K562 (cell line): ENCODE results near the gene MRPL54. TPM values are rescaled to one million over a fixed set of nuclear protein-coding genes. Genes with fewer than 3 reads are reported as not detected.

Experiments used
- CREBBP ChIP-seq: IDR thresholded peaks from one replicate; pipeline ENCODE4 v1.6.1; 2012; ENCODE audit warnings: low read depth, mild to moderate bottlenecking, control low read depth, inconsistent platforms, low read length
- E2F3 ChIP-seq: fragments of 250-450 bp; sonication (Bioruptor Pico); IDR thresholded peaks from 2 replicates; pipeline ENCODE4 v1.4.0; 2020; ENCODE audit warnings: mild to moderate bottlenecking
- ESRRB ChIP-seq: fragments of 250-450 bp; sonication (Bioruptor Pico); IDR thresholded peaks from 2 replicates; pipeline ENCODE4 v1.5.0; 2020; ENCODE audit warnings: mild to moderate bottlenecking, moderate library complexity, borderline replicate concordance
- EZH2 ChIP-seq: IDR thresholded peaks from 2 replicates; pipeline ENCODE4 v1.6.1; 2012; ENCODE audit warnings: low read depth, mild to moderate bottlenecking, inconsistent platforms, low read length, borderline replicate concordance
- FOS ChIP-seq: IDR thresholded peaks from 3 replicates; pipeline ENCODE4 v1.6.1; 2011; ENCODE audit not compliant: insufficient read length; ENCODE audit errors: extremely low read depth
- HCFC1 ChIP-seq: IDR thresholded peaks from 2 replicates; pipeline ENCODE4 v1.6.1; 2012; ENCODE audit warnings: low read depth, low read length, improper control_type of control experiment
- KAT7 ChIP-seq: sonication (generic); formaldehyde crosslinking; IDR thresholded peaks from 2 replicates; pipeline ENCODE4 v1.8.0; 2022; ENCODE audit warnings: missing genetic modification reagents, mild to moderate bottlenecking, borderline replicate concordance
- NR3C1 ChIP-seq: sonication (generic); formaldehyde crosslinking; IDR thresholded peaks from 2 replicates; pipeline ENCODE4 v1.8.1; 2022; ENCODE audit warnings: missing genetic modification reagents
- RBFOX2 ChIP-seq: fragments of 200-400 bp; formaldehyde crosslinking; IDR thresholded peaks from 2 replicates; pipeline ENCODE4 v1.6.1; 2017; ENCODE audit warnings: low read depth, mild to moderate bottlenecking, low read length, moderate library complexity
- RBM39 ChIP-seq: fragments of 200-400 bp; formaldehyde crosslinking; optimal IDR thresholded peaks from 2 replicates; pipeline ENCODE3; 2018; ENCODE audit warnings: low read depth, low read length
- RCOR1 ChIP-seq, 2 experiments: IDR thresholded peaks; 2 replicates each; pipeline ENCODE4 v1.6.1; 2012; ENCODE audit warnings: low read depth in 2 of 2, low read length in 2 of 2, borderline replicate concordance in 1 of 2, improper control_type of control experiment in 1 of 2
- SRSF3 ChIP-seq: fragments of 200-400 bp; formaldehyde crosslinking; IDR thresholded peaks from 2 replicates; pipeline ENCODE4 v1.6.1; 2016; ENCODE audit warnings: mild to moderate bottlenecking, low read length, moderate library complexity; ENCODE audit not compliant: insufficient read depth
- WHSC1 ChIP-seq: IDR thresholded peaks from one replicate; pipeline ENCODE4 v1.6.1; 2012; ENCODE audit warnings: low read length, control low read depth, inconsistent platforms
- XRCC3 ChIP-seq: fragments of 450-650 bp; IDR thresholded peaks from 2 replicates; pipeline ENCODE4 v1.6.1; 2017; ENCODE audit warnings: mild to moderate bottlenecking, moderate library complexity
- ZNF143 ChIP-seq: sonication (generic); formaldehyde crosslinking; IDR thresholded peaks from 2 replicates; pipeline ENCODE4 v1.9.0; 2022; ENCODE audit warnings: mild to moderate bottlenecking, missing genetic modification reagents
- ZNF174 ChIP-seq: fragments of 250-450 bp; sonication (Bioruptor Pico); IDR thresholded peaks from 2 replicates; pipeline ENCODE4 v1.4.0; 2020; ENCODE audit warnings: mild to moderate bottlenecking
- ZNF778 ChIP-seq: fragments of 450-650 bp; formaldehyde crosslinking; IDR thresholded peaks from 2 replicates; pipeline ENCODE4 v1.4.0; 2020; ENCODE audit warnings: mild to moderate bottlenecking, moderate library complexity
- polyA plus RNA-seq, 8 experiments: library from polyadenylated mRNA; depleted of rRNA in 4 of 8; stranded (reverse) in 5 of 8; unstranded in 3 of 8; fragments of >200 nt; fragmentation: Nextera tagmentation in 2 of 8; fragmentation: Illumina TruSeq in 1 of 8; extraction: Ambion mirVana in 2 of 8; extraction: Trizol in 1 of 8; gene quantifications; 2 replicates each; pipeline versions ENCODE4 v1.2.1 to v1.2.3, GENCODE V29; 2011 to 2014; ENCODE audit warnings: inconsistent platforms in 1 of 8, missing spikeins in 1 of 8
- total RNA-seq, 7 experiments: library from RNA; depleted of rRNA in 6 of 7; stranded (reverse); fragments of >200 nt in 6 of 7; fragmentation: Illumina TruSeq in 2 of 7; extraction: Trizol in 2 of 7; gene quantifications; 2 replicates each; pipeline versions ENCODE4 v1.2.1 to v1.2.3, GENCODE V29; 2011 to 2021; ENCODE audit warnings: low replicate concordance in 1 of 7
- TF ChIP-seq, protein P1 (sequence below): fragments of 450-650 bp; formaldehyde crosslinking; IDR thresholded peaks from 2 replicates; pipeline ENCODE4 v1.4.0; 2022; ENCODE audit warnings: missing genetic modification characterization
- TF ChIP-seq, protein P2 (sequence below): sonication (generic); formaldehyde crosslinking; IDR thresholded peaks from 2 replicates; pipeline ENCODE4 v1.8.1; 2023; ENCODE audit warnings: mild to moderate bottlenecking, missing genetic modification reagents
- TF ChIP-seq, protein P3 (sequence below): fragments of 450-650 bp; IDR thresholded peaks from 2 replicates; pipeline ENCODE4 v1.6.1; 2016; ENCODE audit warnings: missing biosample characterization, missing genetic modification characterization
- TF ChIP-seq, protein P4 (sequence below): sonication (generic); IDR thresholded peaks from 2 replicates; pipeline ENCODE4 v1.6.1; 2016
- TF ChIP-seq, protein P5 (sequence below): sonication (generic); formaldehyde crosslinking; IDR thresholded peaks from 2 replicates; pipeline ENCODE4 v1.8.0; 2022; ENCODE audit warnings: mild to moderate bottlenecking, missing genetic modification reagents

The MRPL54 gene
- total and polyA plus RNA-seq, 9 of the 15 experiments (the other 6 are each of a cell fraction or from before 2014, with no cell fraction given) = 3.5 to 120 (median 56.9) TPM

DNA sequence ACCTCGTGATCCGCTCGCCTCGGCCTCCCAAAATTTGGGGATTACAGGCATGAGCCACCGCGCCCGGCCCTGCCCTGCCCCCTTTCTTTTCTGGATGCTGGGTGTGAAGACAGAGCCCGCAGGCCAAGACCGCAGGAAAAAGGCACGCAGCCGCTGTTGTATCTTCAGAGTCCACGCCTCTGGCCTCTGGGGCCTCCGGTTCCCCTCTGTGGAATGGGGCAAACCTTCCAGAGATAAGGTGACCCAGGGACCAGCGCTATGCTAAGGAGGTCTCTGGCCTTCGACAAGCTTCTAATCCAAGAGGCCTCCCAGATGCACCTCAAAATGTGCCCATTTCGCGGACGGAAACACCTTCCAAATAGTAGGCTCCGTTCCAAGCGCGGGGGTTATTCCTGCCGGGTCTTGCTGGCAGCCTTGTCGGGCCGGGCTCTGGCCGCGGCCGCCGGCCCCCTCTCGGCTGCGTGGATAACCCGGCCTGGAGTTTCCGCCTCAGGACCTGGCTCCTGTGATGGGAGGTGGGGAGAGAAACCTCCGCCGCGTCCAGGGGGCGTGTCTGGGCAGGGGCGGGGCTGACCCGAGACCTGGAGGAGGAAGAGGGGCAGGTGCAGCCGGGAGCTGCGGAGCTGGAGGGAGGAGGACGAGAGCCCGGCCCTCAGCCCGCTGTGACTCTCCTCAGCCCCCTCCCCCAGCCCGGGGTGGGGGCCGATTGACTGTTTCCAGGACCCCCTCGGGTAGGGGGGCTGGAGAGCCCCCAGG lies 41.2 kb upstream of the MRPL54 start (continued):
- TF ChIP-seq, protein P1, sequence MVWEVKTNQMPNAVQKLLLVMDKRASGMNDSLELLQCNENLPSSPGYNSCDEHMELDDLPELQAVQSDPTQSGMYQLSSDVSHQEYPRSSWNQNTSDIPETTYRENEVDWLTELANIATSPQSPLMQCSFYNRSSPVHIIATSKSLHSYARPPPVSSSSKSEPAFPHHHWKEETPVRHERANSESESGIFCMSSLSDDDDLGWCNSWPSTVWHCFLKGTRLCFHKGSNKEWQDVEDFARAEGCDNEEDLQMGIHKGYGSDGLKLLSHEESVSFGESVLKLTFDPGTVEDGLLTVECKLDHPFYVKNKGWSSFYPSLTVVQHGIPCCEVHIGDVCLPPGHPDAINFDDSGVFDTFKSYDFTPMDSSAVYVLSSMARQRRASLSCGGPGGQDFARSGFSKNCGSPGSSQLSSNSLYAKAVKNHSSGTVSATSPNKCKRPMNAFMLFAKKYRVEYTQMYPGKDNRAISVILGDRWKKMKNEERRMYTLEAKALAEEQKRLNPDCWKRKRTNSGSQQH (CRISPR knock-in tag) = no peak
- TF ChIP-seq KAT7 (no peak), ESRRB (no peak), SRSF3 (no peak), ZNF143 (CRISPR knock-in tag) (no peak), RBM39 (no peak), WHSC1 (no peak), EZH2 (no peak), E2F3 (CRISPR knock-in tag) (no peak), CREBBP (peak; percentile 38), HCFC1 (peak; percentile 70), ZNF778 (no peak), XRCC3 (no peak), RCOR1 (IDR thresholded peaks at IDR 0.05; ENCODE audit: borderline replicate concordance in 1 of 2, low read depth in 2 of 2, low read length in 2 of 2) (peak; percentile 94 to 99), RBFOX2 (peak; percentile 39; the same call in 1 of the 2 replicates), FOS (no peak), NR3C1 (CRISPR knock-in tag) (no peak), ZNF174 (CRISPR knock-in tag) (no peak)
- TF ChIP-seq, protein P2, sequence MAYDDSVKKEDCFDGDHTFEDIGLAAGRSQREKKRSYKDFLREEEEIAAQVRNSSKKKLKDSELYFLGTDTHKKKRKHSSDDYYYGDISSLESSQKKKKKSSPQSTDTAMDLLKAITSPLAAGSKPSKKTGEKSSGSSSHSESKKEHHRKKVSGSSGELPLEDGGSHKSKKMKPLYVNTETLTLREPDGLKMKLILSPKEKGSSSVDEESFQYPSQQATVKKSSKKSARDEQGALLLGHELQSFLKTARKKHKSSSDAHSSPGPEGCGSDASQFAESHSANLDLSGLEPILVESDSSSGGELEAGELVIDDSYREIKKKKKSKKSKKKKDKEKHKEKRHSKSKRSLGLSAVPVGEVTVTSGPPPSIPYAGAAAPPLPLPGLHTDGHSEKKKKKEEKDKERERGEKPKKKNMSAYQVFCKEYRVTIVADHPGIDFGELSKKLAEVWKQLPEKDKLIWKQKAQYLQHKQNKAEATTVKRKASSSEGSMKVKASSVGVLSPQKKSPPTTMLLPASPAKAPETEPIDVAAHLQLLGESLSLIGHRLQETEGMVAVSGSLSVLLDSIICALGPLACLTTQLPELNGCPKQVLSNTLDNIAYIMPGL (CRISPR knock-in tag) = no peak
- TF ChIP-seq, protein P3, sequence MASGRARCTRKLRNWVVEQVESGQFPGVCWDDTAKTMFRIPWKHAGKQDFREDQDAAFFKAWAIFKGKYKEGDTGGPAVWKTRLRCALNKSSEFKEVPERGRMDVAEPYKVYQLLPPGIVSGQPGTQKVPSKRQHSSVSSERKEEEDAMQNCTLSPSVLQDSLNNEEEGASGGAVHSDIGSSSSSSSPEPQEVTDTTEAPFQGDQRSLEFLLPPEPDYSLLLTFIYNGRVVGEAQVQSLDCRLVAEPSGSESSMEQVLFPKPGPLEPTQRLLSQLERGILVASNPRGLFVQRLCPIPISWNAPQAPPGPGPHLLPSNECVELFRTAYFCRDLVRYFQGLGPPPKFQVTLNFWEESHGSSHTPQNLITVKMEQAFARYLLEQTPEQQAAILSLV (tag) = no peak
- TF ChIP-seq, protein P4, sequence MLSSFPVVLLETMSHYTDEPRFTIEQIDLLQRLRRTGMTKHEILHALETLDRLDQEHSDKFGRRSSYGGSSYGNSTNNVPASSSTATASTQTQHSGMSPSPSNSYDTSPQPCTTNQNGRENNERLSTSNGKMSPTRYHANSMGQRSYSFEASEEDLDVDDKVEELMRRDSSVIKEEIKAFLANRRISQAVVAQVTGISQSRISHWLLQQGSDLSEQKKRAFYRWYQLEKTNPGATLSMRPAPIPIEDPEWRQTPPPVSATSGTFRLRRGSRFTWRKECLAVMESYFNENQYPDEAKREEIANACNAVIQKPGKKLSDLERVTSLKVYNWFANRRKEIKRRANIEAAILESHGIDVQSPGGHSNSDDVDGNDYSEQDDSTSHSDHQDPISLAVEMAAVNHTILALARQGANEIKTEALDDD = no peak
- TF ChIP-seq, protein P5, sequence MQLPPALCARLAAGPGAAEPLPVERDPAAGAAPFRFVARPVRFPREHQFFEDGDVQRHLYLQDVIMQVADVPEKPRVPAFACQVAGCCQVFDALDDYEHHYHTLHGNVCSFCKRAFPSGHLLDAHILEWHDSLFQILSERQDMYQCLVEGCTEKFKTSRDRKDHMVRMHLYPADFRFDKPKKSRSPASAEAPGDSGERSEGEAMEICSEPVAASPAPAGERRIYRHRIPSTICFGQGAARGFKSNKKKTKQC (CRISPR knock-in tag) = peak; percentile 71
